ENCODE data around the gene ANKRD11. TPM values are rescaled to one million over a fixed set of nuclear protein-coding genes. Genes with fewer than 3 reads are reported as not detected.

The ANKRD11 gene
- polyA plus RNA-seq, 1 donor from 2014 or later: 32.5 TPM

- H3K79me2 ChIP-seq (replicated peaks; ENCODE audit: insufficient read depth, low read length): peaks cover 85% of the 10 kb centered on the region
- no peak overlapping the region for H3K4me2 ChIP-seq (ENCODE audit: low read length)
- no peaks in the 10 kb centered on the region for H3K36me3 ChIP-seq (ENCODE audit: insufficient read depth, low read length)
- H3K4me3 ChIP-seq (ENCODE audit: low read length): no peak overlapping the region
- H3K9ac ChIP-seq (ENCODE audit: low read length): no peak overlapping the region
- TF ChIP-seq CTCF (IDR thresholded peaks at IDR 0.05; ENCODE audit: poor library complexity, severe bottlenecking) (no peak), RAD21 (conservative IDR thresholded peaks at IDR 0.05) (no peak), TAF1 (IDR thresholded peaks at IDR 0.05; ENCODE audit: low read depth) (no peak), REST (IDR thresholded peaks at IDR 0.05; ENCODE audit: borderline replicate concordance) (no peak), EZH2 (IDR thresholded peaks at IDR 0.05; ENCODE audit: borderline replicate concordance, insufficient read depth, low read length, poor library complexity, severe bottlenecking) (no peak), MXI1 (conservative IDR thresholded peaks at IDR 0.05; ENCODE audit: poor library complexity, severe bottlenecking) (no peak), POLR2AphosphoS5 (IDR thresholded peaks at IDR 0.05) (peak; percentile 22), SMC3 (conservative IDR thresholded peaks at IDR 0.05; ENCODE audit: poor library complexity) (no peak), EP300 (conservative IDR thresholded peaks at IDR 0.05; ENCODE audit: poor library complexity, severe bottlenecking) (peak; percentile 64)
- H3K9me2 ChIP-seq (ENCODE audit: insufficient read depth, low read length): no peaks in the 10 kb centered on the region
- peaks cover 5% of the 10 kb centered on the region for H4K20me1 ChIP-seq (ENCODE audit: insufficient read depth)
- H3K9me3 ChIP-seq (ENCODE audit: low read length): no peaks in the 10 kb centered on the region
- H2AFZ ChIP-seq (ENCODE audit: low read depth, low read length): no peak overlapping the region
- H3F3A ChIP-seq (ENCODE audit: insufficient read depth, low read length, poor library complexity, severe bottlenecking): no peaks in the 10 kb centered on the region
- no peak overlapping the region for H3K27ac ChIP-seq (ENCODE audit: low read length)
- H3K27me3 ChIP-seq (ENCODE audit: insufficient read depth, low read depth, low read length): no peaks in the 10 kb centered on the region
Observed at GRCh38 chr16:89376812-89377452, 113.4 kb downstream of the ANKRD11 start.

GRCh38 chr16:89375686-89376085, 114.7 kb downstream of the ANKRD11 start:
- Histone ChIP-seq H3K4me3 (ENCODE audit: low read length) (no peak overlapping the region), H3K9ac (ENCODE audit: low read length) (no peak overlapping the region), H3K9me2 (ENCODE audit: insufficient read depth, low read length) (no peaks in the 10 kb centered on the region), H3K9me3 (ENCODE audit: low read length) (no peaks in the 10 kb centered on the region), H3F3A (ENCODE audit: insufficient read depth, low read length, poor library complexity, severe bottlenecking) (no peaks in the 10 kb centered on the region), H3K27me3 (ENCODE audit: insufficient read depth, low read depth, low read length) (no peaks in the 10 kb centered on the region), H3K27ac (ENCODE audit: low read length) (no peak overlapping the region), H2AFZ (ENCODE audit: low read depth, low read length) (no peak overlapping the region), H3K79me2 (replicated peaks; ENCODE audit: insufficient read depth, low read length) (peaks cover 88% of the 10 kb centered on the region), H3K4me2 (ENCODE audit: low read length) (no peak overlapping the region), H3K36me3 (ENCODE audit: insufficient read depth, low read length) (no peaks in the 10 kb centered on the region), H4K20me1 (ENCODE audit: insufficient read depth) (no peaks in the 10 kb centered on the region)
- TF ChIP-seq MXI1 (conservative IDR thresholded peaks at IDR 0.05; ENCODE audit: poor library complexity, severe bottlenecking): no peak
- TF ChIP-seq POLR2AphosphoS5 (IDR thresholded peaks at IDR 0.05): no peak
- no peak for TF ChIP-seq RAD21 (conservative IDR thresholded peaks at IDR 0.05)
- TF ChIP-seq TAF1 (IDR thresholded peaks at IDR 0.05; ENCODE audit: low read depth): no peak
- no peak for TF ChIP-seq REST (IDR thresholded peaks at IDR 0.05; ENCODE audit: borderline replicate concordance)
- no peak for TF ChIP-seq SMC3 (conservative IDR thresholded peaks at IDR 0.05; ENCODE audit: poor library complexity)
- no peak for TF ChIP-seq CTCF (IDR thresholded peaks at IDR 0.05; ENCODE audit: poor library complexity, severe bottlenecking)
- TF ChIP-seq EP300 (conservative IDR thresholded peaks at IDR 0.05; ENCODE audit: poor library complexity, severe bottlenecking): no peak
- no peak for TF ChIP-seq EZH2 (IDR thresholded peaks at IDR 0.05; ENCODE audit: borderline replicate concordance, insufficient read depth, low read length, poor library complexity, severe bottlenecking)
